Right atrium auricular region (tissue), 2 donors: ENCODE measurements around the gene LPAR2. TPM values are rescaled to one million over a fixed set of nuclear protein-coding genes. Genes with fewer than 3 reads are reported as not detected.

Experiments
- DNase-seq: peaks from one replicate; pipeline ENCODE4 v3.0.0-alpha.2; 2019; ENCODE audit warnings: low spot score
- H3K27ac ChIP-seq, 2 donors: fragments of 200-600 bp; sonication (generic); 1 replicate in 1 of 2; 2 replicates in 1 of 2; pipeline ENCODE4 v1.5.1; 2016 to 2019
- H3K27me3 ChIP-seq, 2 donors: fragments of 200-600 bp; sonication (generic); one replicate each; pipeline versions ENCODE4 v1.5.1 to v1.6.0; 2017 to 2019
- H3K36me3 ChIP-seq: fragments of 200-600 bp; sonication (generic); one replicate; pipeline ENCODE4 v1.5.1; 2016
- H3K4me1 ChIP-seq, 2 donors: fragments of 200-600 bp; sonication (generic); one replicate each; pipeline versions ENCODE4 v1.5.1 to v1.6.0; 2017 to 2019
- H3K4me3 ChIP-seq, 2 donors: fragments of 200-600 bp; sonication (generic); 1 replicate in 1 of 2; 2 replicates in 1 of 2; pipeline ENCODE4 v1.5.1; 2017 to 2019; ENCODE audit warnings: mild to moderate bottlenecking in 1 of 2, moderate library complexity in 1 of 2
- H3K9me3 ChIP-seq, 2 donors: fragments of 200-600 bp; sonication (generic); one replicate each; pipeline ENCODE4 v1.5.1; 2019
- CTCF ChIP-seq, 2 donors: fragments of 200-600 bp; sonication (generic); IDR thresholded peaks; one replicate each; pipeline ENCODE4 v1.5.1; 2019; ENCODE audit warnings: antibody characterized with exemption in 2 of 2
- total RNA-seq, 2 donors: library from RNA; depleted of rRNA; stranded (reverse); fragments of >200 nt; gene quantifications; one replicate each; pipeline ENCODE4 v1.1.0, GENCODE V29; 2016

Gene LPAR2
- total RNA-seq, 2 donors from 2014 or later, result 0.89 to 3.1 TPM

GRCh38 chr19:19655641-19656343, 27.8 kb upstream of the LPAR2 start:
- DNase-seq, result no peak
- TF ChIP-seq CTCF (IDR thresholded peaks at IDR 0.05), result no peak
- H3K36me3 ChIP-seq, result peaks cover 93% of the 10 kb centered on the region

GRCh38 chr19:19655051-19655594, 27.1 kb upstream of the LPAR2 start:
- H3K9me3 ChIP-seq, result no peaks in the 10 kb centered on the region
- H3K4me3 ChIP-seq, result no peak overlapping the region
- no peak for DNase-seq
- H3K4me1 ChIP-seq, result peaks cover 0 to 11% of the 10 kb centered on the region in 2 donors
- no peaks in the 10 kb centered on the region for H3K27me3 ChIP-seq
- no peak for TF ChIP-seq CTCF (IDR thresholded peaks at IDR 0.05)
- H3K27ac ChIP-seq, result no peak overlapping the region
- H3K36me3 ChIP-seq, result peaks cover 98% of the 10 kb centered on the region

More at GRCh38 chr19:19655641-19656343, 27.8 kb upstream of the LPAR2 start:
- H3K9me3 ChIP-seq, result no peaks in the 10 kb centered on the region
- no peaks in the 10 kb centered on the region for H3K27me3 ChIP-seq
- peaks cover 0 to 8% of the 10 kb centered on the region in 2 donors for H3K4me1 ChIP-seq
- H3K4me3 ChIP-seq, result no peak overlapping the region
- no peak overlapping the region for H3K27ac ChIP-seq

- DNase-seq, result no peak
- no peak overlapping the region for H3K4me3 ChIP-seq
- no peak for TF ChIP-seq CTCF (IDR thresholded peaks at IDR 0.05)
- peaks cover 0 to 11% of the 10 kb centered on the region in 2 donors for H3K4me1 ChIP-seq
- peaks cover 98% of the 10 kb centered on the region for H3K36me3 ChIP-seq
- H3K27ac ChIP-seq, result no peak overlapping the region
- H3K27me3 ChIP-seq, result no peaks in the 10 kb centered on the region
- H3K9me3 ChIP-seq, result no peaks in the 10 kb centered on the region
Observed at GRCh38 chr19:19654441-19654840, 26.4 kb upstream of the LPAR2 start.

- no peak for DNase-seq
Observed at GRCh38 chr19:19653597-19654147, 25.7 kb upstream of the LPAR2 start.

GRCh38 chr19:19652482-19653295, 24.7 kb upstream of the LPAR2 start:
- H3K9me3 ChIP-seq, result no peaks in the 10 kb centered on the region
- H3K27ac ChIP-seq, result no peak overlapping the region
- no peak for DNase-seq
- H3K27me3 ChIP-seq, result no peaks in the 10 kb centered on the region
- H3K4me3 ChIP-seq, result no peak overlapping the region
- peaks cover 92% of the 10 kb centered on the region for H3K36me3 ChIP-seq
- H3K4me1 ChIP-seq, result peaks cover 0 to 11% of the 10 kb centered on the region in 2 donors
- TF ChIP-seq CTCF (IDR thresholded peaks at IDR 0.05), result no peak

More at GRCh38 chr19:19653597-19654147, 25.7 kb upstream of the LPAR2 start:
- H3K9me3 ChIP-seq, result no peaks in the 10 kb centered on the region
- peaks cover 93% of the 10 kb centered on the region for H3K36me3 ChIP-seq
- no peak overlapping the region for H3K4me3 ChIP-seq
- no peaks in the 10 kb centered on the region for H3K27me3 ChIP-seq
- peaks cover 0 to 11% of the 10 kb centered on the region in 2 donors for H3K4me1 ChIP-seq
- TF ChIP-seq CTCF (IDR thresholded peaks at IDR 0.05), result no peak
- no peak overlapping the region for H3K27ac ChIP-seq
